Endometrial microvascular endothelial cells (primary cell): Measurements from ENCODE around the gene SLC19A1. TPM values are rescaled to one million over a fixed set of nuclear protein-coding genes. Genes with fewer than 3 reads are reported as not detected.

Source experiments
- in situ Hi-C: cut with HindIII; loops from 2 replicates; pipeline ENCODE4 v1.10.0; 2017; ENCODE audit warnings: low sequenced_read_pairs, low pct_unique_long_range_greater_than_20kb; ENCODE audit errors: inconsistent ontology term
- total RNA-seq: library from RNA; depleted of rRNA; stranded (reverse); fragments of >200 nt; gene quantifications from one replicate; pipeline ENCODE4 v1.2.3, GENCODE V29; 2015; ENCODE audit errors: inconsistent ontology term

SLC19A1 gene
- total RNA-seq: 32.3 TPM

- in situ Hi-C loops: no loop called here
Measured at GRCh38 chr21:45542242-45542666, at the start of gene SLC19A1. Gene SLC19A1, minus strand, starts transcription at chr21:45542440. Its CDS starts 4,481 bp downstream, at chr21:45537959.

- in situ Hi-C loops: no loop called here
Measured at GRCh38 chr21:45591619-45592207, 49.5 kb upstream of the SLC19A1 start.

GRCh38 chr21:45590726-45591618 is 48.7 kb upstream of the SLC19A1 start:
- in situ Hi-C loops: no loop called here

GRCh38 chr21:45590246-45590725 is 48.0 kb upstream of the SLC19A1 start:
- in situ Hi-C loops: no loop called here

GRCh38 chr21:45589686-45590245 is 47.5 kb upstream of the SLC19A1 start:
- in situ Hi-C loops: no loop called here

GRCh38 chr21:45588871-45589491 is 46.7 kb upstream of the SLC19A1 start:
- in situ Hi-C loops: no loop called here

- in situ Hi-C loops: no loop called here
Measured at GRCh38 chr21:45588086-45588825, 46.0 kb upstream of the SLC19A1 start.

DNA sequence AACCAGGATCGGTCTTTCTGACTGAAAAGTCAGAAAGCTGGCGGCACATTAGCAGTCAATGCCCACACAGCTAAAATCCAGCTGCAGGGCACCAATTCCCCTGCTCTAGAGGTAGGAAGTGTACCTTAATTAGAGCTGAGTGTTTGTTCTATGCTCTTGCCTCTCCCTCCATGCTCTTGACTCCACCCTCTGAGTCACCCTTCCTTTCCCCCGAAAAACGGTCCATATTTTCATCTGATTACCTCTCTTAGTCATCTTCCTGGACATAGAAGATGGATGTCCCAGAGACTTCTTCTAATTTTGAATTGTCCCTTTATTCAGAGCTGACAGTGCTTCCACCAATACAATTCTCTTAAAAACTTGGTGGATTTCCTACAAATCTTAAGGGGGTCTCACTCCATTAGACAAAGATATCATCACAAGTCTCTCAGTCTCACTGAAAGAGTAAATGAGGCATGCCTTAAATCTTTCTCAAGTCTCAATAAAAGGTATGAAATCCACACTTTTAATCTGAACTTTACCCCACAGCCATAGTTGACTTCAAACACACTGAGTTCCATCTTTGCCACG is 44.1 kb upstream of the SLC19A1 start:
- in situ Hi-C loops: no loop called here

GRCh38 chr21:45584786-45585185 is 42.5 kb upstream of the SLC19A1 start:
- in situ Hi-C loops: no loop called here

GRCh38 chr21:45583831-45584509 is 41.7 kb upstream of the SLC19A1 start:
- in situ Hi-C loops: no loop called here

GRCh38 chr21:45582128-45582527 is 39.9 kb upstream of the SLC19A1 start:
- in situ Hi-C loops: no loop called here

DNA sequence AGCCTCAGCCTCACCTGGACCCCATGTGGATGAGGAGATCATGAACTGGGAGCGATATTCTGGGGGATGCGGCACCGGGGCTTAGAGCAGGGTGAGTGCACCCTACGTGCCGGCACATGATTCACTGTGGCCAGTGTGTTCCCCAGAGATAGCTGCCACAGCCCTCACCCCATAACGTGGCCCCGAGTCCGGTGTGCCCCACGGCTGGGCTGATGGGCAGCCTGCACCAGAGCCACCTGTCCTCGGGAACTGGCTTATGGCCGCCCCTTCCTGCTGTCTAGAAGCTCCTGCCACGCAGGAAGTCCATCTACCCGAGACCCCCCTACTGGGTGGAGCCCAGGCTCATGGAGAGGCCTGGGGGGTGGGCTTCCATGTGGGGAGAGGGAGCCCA is 39.1 kb upstream of the SLC19A1 start:
- in situ Hi-C loops: no loop called here

GRCh38 chr21:45580576-45581321 is 38.5 kb upstream of the SLC19A1 start:
- in situ Hi-C loops: no loop called here

GRCh38 chr21:45580181-45580575 is 37.9 kb upstream of the SLC19A1 start:
- in situ Hi-C loops: no loop called here

DNA sequence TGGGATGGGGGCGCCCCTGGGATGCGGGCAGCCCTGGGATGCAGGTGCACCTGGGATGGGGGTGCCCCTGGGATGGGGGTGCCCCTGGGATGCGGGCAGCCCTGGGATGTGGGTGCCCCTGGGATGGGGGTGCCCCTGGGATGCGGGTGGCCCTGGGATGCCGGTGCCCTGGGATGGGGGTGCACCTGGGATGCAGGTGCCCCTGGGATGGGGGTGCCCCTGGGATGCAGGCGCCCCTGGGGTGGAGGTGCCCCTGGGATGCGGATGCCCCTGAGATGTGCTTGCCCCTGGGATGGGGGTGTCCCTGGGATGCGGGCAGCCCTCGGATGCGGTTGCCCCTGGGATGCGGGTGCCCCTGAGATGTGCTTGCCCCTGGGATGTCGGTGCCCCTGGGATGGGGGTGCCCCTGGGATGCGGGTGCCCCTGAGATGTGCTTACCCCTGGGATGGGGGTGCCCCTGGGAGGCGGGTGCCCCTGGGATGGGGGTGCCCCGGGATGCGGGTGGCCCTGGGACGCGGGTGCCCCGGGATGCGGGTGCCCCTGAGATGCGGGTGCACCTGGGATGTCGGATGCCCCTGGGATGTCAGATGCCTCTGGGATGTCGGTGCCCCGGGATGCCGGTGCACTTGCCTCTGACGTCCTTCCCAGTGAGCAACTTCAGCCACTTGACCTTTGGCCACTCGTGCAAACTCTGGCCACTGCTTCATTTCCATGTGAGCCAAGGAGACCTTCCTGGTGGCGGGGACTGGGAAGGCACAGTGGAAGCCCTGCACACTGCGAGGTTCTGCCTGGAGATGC is 37.3 kb upstream of the SLC19A1 start:
- in situ Hi-C loops: no loop called here

DNA sequence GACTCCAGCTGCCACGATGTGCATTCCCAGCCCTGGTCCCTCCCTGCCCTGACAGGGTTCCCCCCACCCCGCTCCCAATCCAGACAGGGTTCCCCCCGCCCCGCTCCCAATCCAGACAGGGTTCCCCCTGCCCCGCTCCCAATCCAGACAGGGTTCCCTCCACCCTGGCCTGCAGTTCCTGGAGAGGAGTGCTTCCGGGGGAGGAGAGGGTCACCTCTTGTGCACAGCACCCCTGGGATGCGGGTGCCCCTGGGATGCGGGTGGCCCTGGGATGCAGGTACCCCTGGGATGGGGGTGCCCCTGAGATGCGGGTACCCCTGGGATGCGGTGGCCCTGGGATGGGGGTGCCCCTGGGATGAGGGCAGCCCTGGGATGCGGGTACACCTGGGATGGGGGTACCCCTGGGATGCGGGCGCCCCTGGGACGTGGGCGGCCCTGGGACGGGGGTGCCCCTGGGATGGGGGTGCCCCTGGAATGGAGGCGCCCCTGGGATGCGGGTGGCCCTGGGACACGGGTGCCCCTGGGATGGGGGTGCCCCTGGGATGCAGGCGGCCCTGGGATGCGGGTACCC is 36.7 kb upstream of the SLC19A1 start:
- in situ Hi-C loops: no loop called here
